ENCODE results near the gene TSPAN17.

The TSPAN17 gene

DNA sequence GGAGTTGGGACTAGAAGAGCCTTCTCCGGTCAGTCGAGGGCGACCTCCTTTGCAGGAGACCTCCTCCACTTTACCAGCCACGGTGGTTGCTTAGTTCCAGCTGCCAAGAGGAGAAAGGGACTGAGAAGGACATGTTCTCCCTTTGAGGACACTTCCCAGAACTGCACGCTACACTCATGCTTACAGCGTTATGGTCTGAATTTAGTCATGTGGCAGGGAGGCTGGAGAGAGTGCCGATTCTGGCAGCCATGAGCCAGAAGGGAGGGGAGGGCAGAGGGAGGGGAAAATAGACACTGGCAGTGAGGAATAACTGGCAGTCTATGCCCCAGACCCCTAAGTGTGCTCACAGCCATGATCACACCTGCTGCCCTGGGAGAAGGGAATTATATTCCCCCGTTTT lies 47.8 kb downstream of the TSPAN17 start:
- TF ChIP-seq ZFP30 (CRISPR knock-in tag; IDR thresholded peaks at IDR 0.05) (no peak), ISL1 (CRISPR knock-in tag; IDR thresholded peaks at IDR 0.05) (no peak)
- no peak; the same call in 2 of the 3 replicates for ATAC-seq

DNA sequence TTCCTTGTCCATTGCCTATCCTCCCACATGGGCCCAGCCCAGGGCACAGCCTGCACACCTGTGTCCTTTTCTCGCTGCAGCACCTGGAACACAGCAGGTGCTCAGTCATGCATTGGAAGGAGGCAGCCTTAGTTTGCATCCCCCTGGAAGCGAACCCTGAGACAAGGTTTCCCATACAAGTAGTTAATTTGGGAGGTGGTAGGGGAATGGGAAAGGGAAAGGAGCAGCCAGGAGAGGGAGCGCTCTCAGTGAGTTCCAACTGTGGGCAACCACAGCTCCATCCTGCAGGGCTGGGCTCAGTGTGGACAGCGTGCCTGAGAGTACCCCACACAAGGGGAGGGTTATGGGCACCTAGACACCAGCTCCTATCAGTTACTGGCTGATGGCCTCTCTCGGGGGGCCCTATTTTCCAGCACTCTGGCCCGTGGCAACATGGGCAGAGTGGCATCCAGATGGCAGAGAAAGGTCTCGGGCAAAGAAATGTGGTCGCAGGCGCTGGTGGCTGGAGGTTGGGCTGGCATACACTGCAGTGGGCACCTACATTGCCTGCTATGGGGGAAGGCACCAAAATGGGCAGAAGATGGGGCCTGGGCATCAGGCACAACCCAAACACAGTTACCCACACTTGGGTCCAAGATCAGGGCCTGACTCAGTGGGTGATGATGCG lies 50.1 kb downstream of the TSPAN17 start:
- TF ChIP-seq ZNF8 (CRISPR knock-in tag; IDR thresholded peaks at IDR 0.05) (no peak), GLIS3 (CRISPR knock-in tag; IDR thresholded peaks at IDR 0.05) (no peak), BACH2 (CRISPR knock-in tag; IDR thresholded peaks at IDR 0.05; ENCODE audit: borderline replicate concordance) (no peak), CSDC2 (CRISPR knock-in tag; IDR thresholded peaks at IDR 0.05) (no peak), ZNF565 (CRISPR knock-in tag; conservative IDR thresholded peaks at IDR 0.05; ENCODE audit: low read depth) (no peak), RARB (CRISPR knock-in tag; IDR thresholded peaks at IDR 0.05) (no peak), ISL1 (CRISPR knock-in tag; IDR thresholded peaks at IDR 0.05) (no peak), ZFP3 (CRISPR knock-in tag; IDR thresholded peaks at IDR 0.05) (no peak), TOX (CRISPR knock-in tag; IDR thresholded peaks at IDR 0.05; ENCODE audit: borderline replicate concordance) (no peak), ARNTL (CRISPR knock-in tag; IDR thresholded peaks at IDR 0.05; ENCODE audit: borderline replicate concordance, low read depth) (no peak)
- TF ChIP-seq, protein P1, sequence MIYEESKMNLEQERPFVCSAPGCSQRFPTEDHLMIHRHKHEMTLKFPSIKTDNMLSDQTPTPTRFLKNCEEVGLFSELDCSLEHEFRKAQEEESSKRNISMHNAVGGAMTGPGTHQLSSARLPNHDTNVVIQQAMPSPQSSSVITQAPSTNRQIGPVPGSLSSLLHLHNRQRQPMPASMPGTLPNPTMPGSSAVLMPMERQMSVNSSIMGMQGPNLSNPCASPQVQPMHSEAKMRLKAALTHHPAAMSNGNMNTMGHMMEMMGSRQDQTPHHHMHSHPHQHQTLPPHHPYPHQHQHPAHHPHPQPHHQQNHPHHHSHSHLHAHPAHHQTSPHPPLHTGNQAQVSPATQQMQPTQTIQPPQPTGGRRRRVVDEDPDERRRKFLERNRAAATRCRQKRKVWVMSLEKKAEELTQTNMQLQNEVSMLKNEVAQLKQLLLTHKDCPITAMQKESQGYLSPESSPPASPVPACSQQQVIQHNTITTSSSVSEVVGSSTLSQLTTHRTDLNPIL (CRISPR knock-in tag; IDR thresholded peaks at IDR 0.05; ENCODE audit: low read depth): no peak
- TF ChIP-seq, protein P2, sequence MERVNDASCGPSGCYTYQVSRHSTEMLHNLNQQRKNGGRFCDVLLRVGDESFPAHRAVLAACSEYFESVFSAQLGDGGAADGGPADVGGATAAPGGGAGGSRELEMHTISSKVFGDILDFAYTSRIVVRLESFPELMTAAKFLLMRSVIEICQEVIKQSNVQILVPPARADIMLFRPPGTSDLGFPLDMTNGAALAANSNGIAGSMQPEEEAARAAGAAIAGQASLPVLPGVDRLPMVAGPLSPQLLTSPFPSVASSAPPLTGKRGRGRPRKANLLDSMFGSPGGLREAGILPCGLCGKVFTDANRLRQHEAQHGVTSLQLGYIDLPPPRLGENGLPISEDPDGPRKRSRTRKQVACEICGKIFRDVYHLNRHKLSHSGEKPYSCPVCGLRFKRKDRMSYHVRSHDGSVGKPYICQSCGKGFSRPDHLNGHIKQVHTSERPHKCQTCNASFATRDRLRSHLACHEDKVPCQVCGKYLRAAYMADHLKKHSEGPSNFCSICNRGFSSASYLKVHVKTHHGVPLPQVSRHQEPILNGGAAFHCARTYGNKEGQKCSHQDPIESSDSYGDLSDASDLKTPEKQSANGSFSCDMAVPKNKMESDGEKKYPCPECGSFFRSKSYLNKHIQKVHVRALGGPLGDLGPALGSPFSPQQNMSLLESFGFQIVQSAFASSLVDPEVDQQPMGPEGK (CRISPR knock-in tag; IDR thresholded peaks at IDR 0.05; ENCODE audit: borderline replicate concordance): no peak
- TF ChIP-seq, protein P3, sequence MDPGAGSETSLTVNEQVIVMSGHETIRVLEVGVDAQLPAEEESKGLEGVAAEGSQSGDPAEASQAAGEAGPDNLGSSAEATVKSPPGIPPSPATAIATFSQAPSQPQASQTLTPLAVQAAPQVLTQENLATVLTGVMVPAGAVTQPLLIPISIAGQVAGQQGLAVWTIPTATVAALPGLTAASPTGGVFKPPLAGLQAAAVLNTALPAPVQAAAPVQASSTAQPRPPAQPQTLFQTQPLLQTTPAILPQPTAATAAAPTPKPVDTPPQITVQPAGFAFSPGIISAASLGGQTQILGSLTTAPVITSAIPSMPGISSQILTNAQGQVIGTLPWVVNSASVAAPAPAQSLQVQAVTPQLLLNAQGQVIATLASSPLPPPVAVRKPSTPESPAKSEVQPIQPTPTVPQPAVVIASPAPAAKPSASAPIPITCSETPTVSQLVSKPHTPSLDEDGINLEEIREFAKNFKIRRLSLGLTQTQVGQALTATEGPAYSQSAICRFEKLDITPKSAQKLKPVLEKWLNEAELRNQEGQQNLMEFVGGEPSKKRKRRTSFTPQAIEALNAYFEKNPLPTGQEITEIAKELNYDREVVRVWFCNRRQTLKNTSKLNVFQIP (CRISPR knock-in tag; IDR thresholded peaks at IDR 0.05; ENCODE audit: borderline replicate concordance, low read depth): no peak
- TF ChIP-seq, protein P4, sequence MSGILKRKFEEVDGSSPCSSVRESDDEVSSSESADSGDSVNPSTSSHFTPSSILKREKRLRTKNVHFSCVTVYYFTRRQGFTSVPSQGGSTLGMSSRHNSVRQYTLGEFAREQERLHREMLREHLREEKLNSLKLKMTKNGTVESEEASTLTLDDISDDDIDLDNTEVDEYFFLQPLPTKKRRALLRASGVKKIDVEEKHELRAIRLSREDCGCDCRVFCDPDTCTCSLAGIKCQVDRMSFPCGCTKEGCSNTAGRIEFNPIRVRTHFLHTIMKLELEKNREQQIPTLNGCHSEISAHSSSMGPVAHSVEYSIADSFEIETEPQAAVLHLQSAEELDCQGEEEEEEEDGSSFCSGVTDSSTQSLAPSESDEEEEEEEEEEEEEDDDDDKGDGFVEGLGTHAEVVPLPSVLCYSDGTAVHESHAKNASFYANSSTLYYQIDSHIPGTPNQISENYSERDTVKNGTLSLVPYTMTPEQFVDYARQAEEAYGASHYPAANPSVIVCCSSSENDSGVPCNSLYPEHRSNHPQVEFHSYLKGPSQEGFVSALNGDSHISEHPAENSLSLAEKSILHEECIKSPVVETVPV (CRISPR knock-in tag; IDR thresholded peaks at IDR 0.05): no peak
- no peak for ATAC-seq

DNA sequence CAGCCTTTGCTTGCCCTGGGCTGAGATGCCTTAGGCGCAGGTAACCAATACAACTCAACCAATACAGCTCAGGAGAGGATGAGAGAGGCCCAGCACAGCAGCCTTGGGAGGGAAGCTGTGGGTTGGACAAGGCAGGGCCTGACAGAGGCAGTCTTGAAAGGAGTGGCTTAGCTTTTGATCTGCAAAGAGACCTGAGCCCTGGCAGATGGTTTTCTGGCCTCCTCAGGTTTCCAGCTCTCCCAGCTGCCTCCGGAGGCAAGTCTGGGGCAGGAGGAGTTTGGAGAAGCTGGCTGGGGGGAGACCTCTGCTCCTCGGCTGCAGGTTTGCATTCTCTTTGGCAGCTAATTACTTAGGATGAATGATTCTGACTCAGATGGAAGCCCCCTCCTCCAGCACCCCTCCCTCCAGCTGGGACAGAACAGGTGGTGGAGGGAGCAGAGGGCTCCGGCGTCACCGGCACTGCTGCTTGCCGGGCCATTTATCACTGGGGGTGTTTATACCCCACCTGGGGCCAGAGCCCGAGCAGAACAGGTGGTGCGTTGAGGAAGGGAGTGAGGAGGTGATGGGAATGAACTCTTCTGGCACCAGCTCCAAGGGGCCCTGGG lies 50.8 kb downstream of the TSPAN17 start:
- TF ChIP-seq ZC3H10 (CRISPR knock-in tag; IDR thresholded peaks at IDR 0.05) (no peak), CSDC2 (CRISPR knock-in tag; IDR thresholded peaks at IDR 0.05) (no peak), TOX (CRISPR knock-in tag; IDR thresholded peaks at IDR 0.05; ENCODE audit: borderline replicate concordance) (no peak), SNAI2 (CRISPR knock-in tag; IDR thresholded peaks at IDR 0.05) (no peak), ZFP30 (CRISPR knock-in tag; IDR thresholded peaks at IDR 0.05) (no peak), ISL1 (CRISPR knock-in tag; IDR thresholded peaks at IDR 0.05) (no peak), RARB (CRISPR knock-in tag; IDR thresholded peaks at IDR 0.05) (no peak), ZNF565 (CRISPR knock-in tag; conservative IDR thresholded peaks at IDR 0.05; ENCODE audit: low read depth) (no peak), ARNTL (CRISPR knock-in tag; IDR thresholded peaks at IDR 0.05; ENCODE audit: borderline replicate concordance, low read depth) (no peak), ZNF70 (CRISPR knock-in tag; IDR thresholded peaks at IDR 0.05) (no peak), TCF4 (CRISPR knock-in tag; IDR thresholded peaks at IDR 0.05; ENCODE audit: borderline replicate concordance) (no peak), ZFP3 (CRISPR knock-in tag; IDR thresholded peaks at IDR 0.05) (no peak)
- TF ChIP-seq, protein P5, sequence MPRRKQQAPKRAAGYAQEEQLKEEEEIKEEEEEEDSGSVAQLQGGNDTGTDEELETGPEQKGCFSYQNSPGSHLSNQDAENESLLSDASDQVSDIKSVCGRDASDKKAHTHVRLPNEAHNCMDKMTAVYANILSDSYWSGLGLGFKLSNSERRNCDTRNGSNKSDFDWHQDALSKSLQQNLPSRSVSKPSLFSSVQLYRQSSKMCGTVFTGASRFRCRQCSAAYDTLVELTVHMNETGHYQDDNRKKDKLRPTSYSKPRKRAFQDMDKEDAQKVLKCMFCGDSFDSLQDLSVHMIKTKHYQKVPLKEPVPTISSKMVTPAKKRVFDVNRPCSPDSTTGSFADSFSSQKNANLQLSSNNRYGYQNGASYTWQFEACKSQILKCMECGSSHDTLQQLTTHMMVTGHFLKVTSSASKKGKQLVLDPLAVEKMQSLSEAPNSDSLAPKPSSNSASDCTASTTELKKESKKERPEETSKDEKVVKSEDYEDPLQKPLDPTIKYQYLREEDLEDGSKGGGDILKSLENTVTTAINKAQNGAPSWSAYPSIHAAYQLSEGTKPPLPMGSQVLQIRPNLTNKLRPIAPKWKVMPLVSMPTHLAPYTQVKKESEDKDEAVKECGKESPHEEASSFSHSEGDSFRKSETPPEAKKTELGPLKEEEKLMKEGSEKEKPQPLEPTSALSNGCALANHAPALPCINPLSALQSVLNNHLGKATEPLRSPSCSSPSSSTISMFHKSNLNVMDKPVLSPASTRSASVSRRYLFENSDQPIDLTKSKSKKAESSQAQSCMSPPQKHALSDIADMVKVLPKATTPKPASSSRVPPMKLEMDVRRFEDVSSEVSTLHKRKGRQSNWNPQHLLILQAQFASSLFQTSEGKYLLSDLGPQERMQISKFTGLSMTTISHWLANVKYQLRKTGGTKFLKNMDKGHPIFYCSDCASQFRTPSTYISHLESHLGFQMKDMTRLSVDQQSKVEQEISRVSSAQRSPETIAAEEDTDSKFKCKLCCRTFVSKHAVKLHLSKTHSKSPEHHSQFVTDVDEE (CRISPR knock-in tag; IDR thresholded peaks at IDR 0.05): no peak
- TF ChIP-seq, protein P2 (CRISPR knock-in tag; IDR thresholded peaks at IDR 0.05; ENCODE audit: borderline replicate concordance): no peak
- TF ChIP-seq, protein P3 (CRISPR knock-in tag; IDR thresholded peaks at IDR 0.05; ENCODE audit: borderline replicate concordance, low read depth): no peak
- TF ChIP-seq, protein P4 (CRISPR knock-in tag; IDR thresholded peaks at IDR 0.05): no peak
- no peak for ATAC-seq

Data from SK-N-SH treated with all-trans-retinoic acid at 6 μM for 48 hours (cell line).